Measurements from ENCODE around the gene FOXO1. TPM values are rescaled to one million over a fixed set of nuclear protein-coding genes. Genes with fewer than 3 reads are reported as not detected.
A peak's percentile ranks its signal among the peaks of the same experiment; 100 is the strongest.

Gene FOXO1
- total RNA-seq, 1 donor from 2014 or later: 10.4 TPM

DNA sequence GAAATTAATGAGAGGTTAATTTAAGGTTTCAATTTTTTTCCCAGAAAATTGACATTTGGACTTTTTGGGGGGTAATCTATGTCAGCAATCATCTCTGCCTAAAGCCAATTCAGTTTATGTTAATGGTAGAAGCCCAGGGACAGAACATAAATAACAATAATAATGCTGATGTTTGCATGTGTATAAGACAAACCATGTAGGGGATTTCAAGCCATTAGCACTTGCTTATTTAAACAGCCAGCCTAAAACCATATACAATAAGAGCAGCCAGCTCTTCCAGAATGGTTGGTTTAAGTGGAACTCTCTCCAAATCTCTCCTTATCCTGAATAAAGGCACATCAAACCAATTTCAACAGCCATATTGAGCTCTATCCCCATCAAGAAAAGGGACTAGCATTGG, 7.0 kb upstream of the FOXO1 start:
- Histone ChIP-seq H3K4me1 (ENCODE audit: insufficient read depth, low read length) (peaks cover 11% of the 10 kb centered on the region), H3K9me3 (ENCODE audit: insufficient read depth, low read depth, low read length) (no peaks in the 10 kb centered on the region), H3K27me3 (ENCODE audit: insufficient read depth, low read length) (no peaks in the 10 kb centered on the region), H3K4me2 (ENCODE audit: low read length) (no peak overlapping the region), H3K4me3 (ENCODE audit: insufficient read depth, low read depth, low read length) (no peak overlapping the region), H4K20me1 (ENCODE audit: insufficient read depth, low read length) (no peaks in the 10 kb centered on the region), H3K9ac (ENCODE audit: low read length) (no peak overlapping the region), H3K27ac (ENCODE audit: low read depth, low read length) (no peak overlapping the region), H2AFZ (ENCODE audit: low read depth, low read length) (no peak overlapping the region), H3K79me2 (ENCODE audit: insufficient read depth, low read length) (no peaks in the 10 kb centered on the region), H3K36me3 (ENCODE audit: insufficient read depth, low read length) (no peaks in the 10 kb centered on the region)
- no peak overlapping the region for H3K27ac Mint-ChIP-seq (ENCODE audit: unreplicated experiment)
- FAIRE-seq: no peak
- no peak for TF ChIP-seq EZH2 (IDR thresholded peaks at IDR 0.05; ENCODE audit: insufficient read depth, low read length)
- TF ChIP-seq, protein P1, sequence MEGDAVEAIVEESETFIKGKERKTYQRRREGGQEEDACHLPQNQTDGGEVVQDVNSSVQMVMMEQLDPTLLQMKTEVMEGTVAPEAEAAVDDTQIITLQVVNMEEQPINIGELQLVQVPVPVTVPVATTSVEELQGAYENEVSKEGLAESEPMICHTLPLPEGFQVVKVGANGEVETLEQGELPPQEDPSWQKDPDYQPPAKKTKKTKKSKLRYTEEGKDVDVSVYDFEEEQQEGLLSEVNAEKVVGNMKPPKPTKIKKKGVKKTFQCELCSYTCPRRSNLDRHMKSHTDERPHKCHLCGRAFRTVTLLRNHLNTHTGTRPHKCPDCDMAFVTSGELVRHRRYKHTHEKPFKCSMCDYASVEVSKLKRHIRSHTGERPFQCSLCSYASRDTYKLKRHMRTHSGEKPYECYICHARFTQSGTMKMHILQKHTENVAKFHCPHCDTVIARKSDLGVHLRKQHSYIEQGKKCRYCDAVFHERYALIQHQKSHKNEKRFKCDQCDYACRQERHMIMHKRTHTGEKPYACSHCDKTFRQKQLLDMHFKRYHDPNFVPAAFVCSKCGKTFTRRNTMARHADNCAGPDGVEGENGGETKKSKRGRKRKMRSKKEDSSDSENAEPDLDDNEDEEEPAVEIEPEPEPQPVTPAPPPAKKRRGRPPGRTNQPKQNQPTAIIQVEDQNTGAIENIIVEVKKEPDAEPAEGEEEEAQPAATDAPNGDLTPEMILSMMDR (IDR thresholded peaks at IDR 0.05; ENCODE audit: insufficient read depth, low read depth, low read length): no peak
- no peaks in the 10 kb centered on the region for H3K9me3 Mint-ChIP-seq (ENCODE audit: unreplicated experiment)
- H3K36me3 Mint-ChIP-seq (ENCODE audit: low read depth, unreplicated experiment): no peaks in the 10 kb centered on the region
- DNase-seq (ENCODE audit: low read depth): no peak
- no peaks in the 10 kb centered on the region for H3K27me3 Mint-ChIP-seq (ENCODE audit: low read depth, unreplicated experiment)
- peaks cover 12% of the 10 kb centered on the region for H3K4me1 Mint-ChIP-seq (ENCODE audit: low read depth, unreplicated experiment)
- H3K4me3 Mint-ChIP-seq (ENCODE audit: unreplicated experiment): no peak overlapping the region

DNA sequence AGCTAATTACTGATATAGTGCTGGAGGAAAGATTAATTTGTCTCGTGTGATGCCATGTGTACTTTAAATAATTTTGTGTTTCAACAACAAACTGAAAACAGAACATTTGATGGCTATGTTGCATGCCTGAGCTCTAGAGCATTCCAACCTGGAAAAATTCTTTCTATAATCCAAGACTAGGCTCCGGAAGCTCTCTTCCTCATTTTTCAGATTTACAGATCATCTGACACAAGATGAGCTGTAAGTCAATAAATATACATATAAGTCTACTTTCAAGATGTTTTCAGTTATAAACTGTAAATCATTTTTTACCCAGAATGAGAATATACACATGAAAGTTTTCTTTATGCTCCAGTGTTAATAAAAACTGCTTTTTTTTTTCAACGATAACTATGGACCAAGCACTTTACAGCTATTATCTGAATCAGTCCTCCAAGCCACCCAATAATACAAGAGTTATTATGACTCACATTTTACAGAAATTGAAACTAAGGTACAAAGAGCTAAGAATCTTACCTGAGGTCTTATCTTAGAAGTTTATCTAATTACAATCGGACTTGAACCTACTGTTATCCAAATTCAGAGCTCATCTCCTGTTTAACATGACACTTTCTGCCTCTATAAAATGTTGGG, 6.4 kb upstream of the FOXO1 start:
- no peak overlapping the region for H3K27ac ChIP-seq (ENCODE audit: low read depth, low read length)
- no peak overlapping the region for H3K4me3 ChIP-seq (ENCODE audit: insufficient read depth, low read depth, low read length)
- no peaks in the 10 kb centered on the region for H3K9me3 ChIP-seq (ENCODE audit: insufficient read depth, low read depth, low read length)
- no peaks in the 10 kb centered on the region for H3K27me3 Mint-ChIP-seq (ENCODE audit: low read depth, unreplicated experiment)
- H3K27me3 ChIP-seq (ENCODE audit: insufficient read depth, low read length): no peaks in the 10 kb centered on the region
- no peaks in the 10 kb centered on the region for H3K36me3 ChIP-seq (ENCODE audit: insufficient read depth, low read length)
- H3K9ac ChIP-seq (ENCODE audit: low read length): no peak overlapping the region
- no peak for TF ChIP-seq EZH2 (IDR thresholded peaks at IDR 0.05; ENCODE audit: insufficient read depth, low read length)
- TF ChIP-seq, protein P1 (IDR thresholded peaks at IDR 0.05; ENCODE audit: insufficient read depth, low read depth, low read length): no peak
- no peak for FAIRE-seq
- H2AFZ ChIP-seq (ENCODE audit: low read depth, low read length): no peak overlapping the region
- H3K36me3 Mint-ChIP-seq (ENCODE audit: low read depth, unreplicated experiment): no peaks in the 10 kb centered on the region
- no peaks in the 10 kb centered on the region for H3K79me2 ChIP-seq (ENCODE audit: insufficient read depth, low read length)
- no peak for DNase-seq (ENCODE audit: low read depth)
- H3K4me1 Mint-ChIP-seq (ENCODE audit: low read depth, unreplicated experiment): peaks cover 15% of the 10 kb centered on the region
- no peak overlapping the region for H3K4me3 Mint-ChIP-seq (ENCODE audit: unreplicated experiment)
- H4K20me1 ChIP-seq (ENCODE audit: insufficient read depth, low read length): no peaks in the 10 kb centered on the region
- H3K4me2 ChIP-seq (ENCODE audit: low read length): peak overlapping the region; percentile 37
- H3K4me1 ChIP-seq (ENCODE audit: insufficient read depth, low read length): peaks cover 11% of the 10 kb centered on the region
- peak overlapping the region; percentile 47 for H3K27ac Mint-ChIP-seq (ENCODE audit: unreplicated experiment)
- no peaks in the 10 kb centered on the region for H3K9me3 Mint-ChIP-seq (ENCODE audit: unreplicated experiment)

Data from astrocyte (in vitro differentiated cells and primary cell).